SK-N-SH (cell line): ENCODE measurements around the gene CLEC4E.

ENCODE experiments used
- CTCF ChIP-seq: fragments of 200-600 bp; sonication (generic); IDR thresholded peaks from 2 replicates; pipeline ENCODE4 v1.6.1; 2017; ENCODE audit warnings: antibody characterized with exemption, mild to moderate bottlenecking, moderate library complexity
- EZH2phosphoT487 ChIP-seq: fragments of 200-600 bp; sonication (generic); IDR thresholded peaks from 2 replicates; pipeline ENCODE4 v1.6.1; 2017; ENCODE audit warnings: low read depth, mixed run types, mild to moderate bottlenecking, antibody characterized with exemption, moderate library complexity, borderline replicate concordance
- GABPA ChIP-seq: IDR thresholded peaks from 2 replicates; pipeline ENCODE4 v1.4.0; 2012; ENCODE audit warnings: low read depth, mild to moderate bottlenecking
- GATA2 ChIP-seq: sonication (generic); formaldehyde crosslinking; IDR thresholded peaks from 2 replicates; pipeline ENCODE4 v1.5.0; 2020; ENCODE audit warnings: mild to moderate bottlenecking, missing genetic modification reagents
- JUND ChIP-seq: IDR thresholded peaks from 2 replicates; pipeline ENCODE4 v1.4.0; 2012
- NFIC ChIP-seq: IDR thresholded peaks from 2 replicates; pipeline ENCODE4 v1.4.0; 2012; ENCODE audit warnings: borderline replicate concordance
- NRF1 ChIP-seq: IDR thresholded peaks from 2 replicates; pipeline ENCODE4 v1.6.1; 2012; ENCODE audit warnings: low read depth, mild to moderate bottlenecking, low read length
- POLR2AphosphoS5 ChIP-seq: IDR thresholded peaks from 2 replicates; pipeline ENCODE4 v1.6.1; 2012; ENCODE audit warnings: low read depth, low read length
- RFX5 ChIP-seq: IDR thresholded peaks from 2 replicates; pipeline ENCODE4 v1.6.1; 2012; ENCODE audit warnings: mild to moderate bottlenecking, improper control_type of control experiment, low read length
- SIN3A ChIP-seq: IDR thresholded peaks from 2 replicates; pipeline ENCODE4 v1.6.1; 2012; ENCODE audit warnings: low read depth, mild to moderate bottlenecking, low read length, moderate library complexity, borderline replicate concordance
- SMC3 ChIP-seq: IDR thresholded peaks from 2 replicates; pipeline ENCODE4 v1.6.1; 2012; ENCODE audit warnings: low read depth, low read length, improper control_type of control experiment
- TAF1 ChIP-seq: IDR thresholded peaks from 2 replicates; pipeline ENCODE4 v1.6.1; 2012; ENCODE audit warnings: low read depth, mild to moderate bottlenecking, low read length, moderate library complexity, borderline replicate concordance
- YY1 ChIP-seq: IDR thresholded peaks from 2 replicates; pipeline ENCODE4 v1.4.0; 2012; ENCODE audit warnings: low read depth, mild to moderate bottlenecking
- ZBTB33 ChIP-seq: IDR thresholded peaks from 2 replicates; pipeline ENCODE4 v1.4.0; 2012; ENCODE audit warnings: low read depth, borderline replicate concordance

GRCh38 chr12:8548192-8548591 lies 7.5 kb upstream of the CLEC4E start:
- no peak for TF ChIP-seq GATA2 (CRISPR knock-in tag)
- no peak for TF ChIP-seq TAF1
- no peak for TF ChIP-seq CTCF
- no peak for TF ChIP-seq JUND
- no peak for TF ChIP-seq NFIC
- TF ChIP-seq GABPA, result no peak
- no peak for TF ChIP-seq RFX5
- TF ChIP-seq SMC3, result no peak
- TF ChIP-seq SIN3A, result no peak
- no peak for TF ChIP-seq POLR2AphosphoS5
- no peak for TF ChIP-seq EZH2phosphoT487
- TF ChIP-seq ZBTB33, result no peak
- TF ChIP-seq NRF1, result no peak
- no peak for TF ChIP-seq YY1
